IMR-90 (cell line): Measurements from ENCODE around the gene PRKD1. TPM values are rescaled to one million over a fixed set of nuclear protein-coding genes. Genes with fewer than 3 reads are reported as not detected.

Experiments
- ATAC-seq: fragments of 200-7000 bp; cut with Tn5 transposase; 2 replicates; pipeline ENCODE4 v1.9.1; 2020; ENCODE audit warnings: low read depth, mild to moderate bottlenecking, moderate library complexity
- BruUV-seq: library from RNA; stranded (reverse); fragments of 400-500 nt; replicated peaks from 2 replicates; lab custom pipeline; 2021; lab: Mats Ljungman, UMichigan
- CTCF ChIA-PET: fragments of 300-600 bp; formaldehyde crosslinking; extraction: SDS; loops from one replicate; lab custom pipeline; 2021; ENCODE audit warnings: antibody characterized with exemption; lab: Yijun Ruan, JAX
- POLR2A ChIA-PET: fragments of 300-600 bp; sonication (Branson Sonifier 250); formaldehyde crosslinking; loops from one replicate; lab custom pipeline; 2022; ENCODE audit warnings: antibody characterized with exemption; ENCODE audit not compliant: unreplicated experiment; lab: Charles Lee
- DNase-seq: peaks from one replicate; pipeline ENCODE4 v3.0.0; 2013
- H2AFZ ChIP-seq: replicated peaks from 2 replicates; pipeline ENCODE3; 2013; ENCODE audit warnings: low read length, mild to moderate bottlenecking; ENCODE audit not compliant: poor library complexity
- H2AK5ac ChIP-seq: 2 replicates; pipeline ENCODE4 v1.6.1; 2013; ENCODE audit warnings: low read depth, low read length, inconsistent platforms
- H2AK9ac ChIP-seq: replicated peaks from 2 replicates; pipeline ENCODE3; 2013; ENCODE audit warnings: mild to moderate bottlenecking, low read depth, low read length, moderate library complexity; ENCODE audit not compliant: poor library complexity
- H2BK120ac ChIP-seq: 2 replicates; pipeline ENCODE4 v1.6.1; 2013; ENCODE audit warnings: low read depth, low read length, inconsistent platforms
- H2BK15ac ChIP-seq: 3 replicates; pipeline ENCODE4 v1.6.1; 2013; ENCODE audit warnings: low read depth, low read length, inconsistent platforms
- H2BK20ac ChIP-seq: 2 replicates; pipeline ENCODE4 v1.6.1; 2013; ENCODE audit warnings: low read depth, mild to moderate bottlenecking, inconsistent platforms, low read length, moderate library complexity
- H2BK5ac ChIP-seq: 2 replicates; pipeline ENCODE4 v1.6.1; 2013; ENCODE audit warnings: mild to moderate bottlenecking, low read depth, low read length, inconsistent platforms; ENCODE audit not compliant: poor library complexity, severe bottlenecking
- H3K14ac ChIP-seq: replicated peaks from 2 replicates; pipeline ENCODE4 v1.6.1; 2013; ENCODE audit warnings: low read depth, low read length, inconsistent platforms
- H3K18ac ChIP-seq: 2 replicates; pipeline ENCODE4 v1.6.1; 2013; ENCODE audit warnings: low read depth, low read length, control low read depth
- H3K23ac ChIP-seq: 2 replicates; pipeline ENCODE4 v1.6.1; 2013; ENCODE audit warnings: low read depth, low read length, inconsistent platforms
- H3K27ac ChIP-seq: 2 replicates; pipeline ENCODE4 v1.5.1; 2013; ENCODE audit warnings: mild to moderate bottlenecking, control low read depth, low read length; ENCODE audit not compliant: insufficient read depth
- H3K27me3 ChIP-seq: 2 replicates; pipeline ENCODE4 v1.6.1; 2013; ENCODE audit warnings: low read length; ENCODE audit not compliant: control insufficient read depth, insufficient read depth
- H3K36me3 ChIP-seq: 2 replicates; pipeline ENCODE4 v1.6.1; 2013; ENCODE audit warnings: low read length, mixed read lengths; ENCODE audit not compliant: control insufficient read depth, insufficient read depth
- H3K4ac ChIP-seq: 2 replicates; pipeline ENCODE4 v1.6.1; 2013; ENCODE audit warnings: low read depth, low read length, inconsistent platforms
- H3K4me1 ChIP-seq: 2 replicates; pipeline ENCODE4 v1.6.1; 2013; ENCODE audit warnings: low read length, mixed read lengths; ENCODE audit not compliant: control insufficient read depth, insufficient read depth
- H3K4me2 ChIP-seq: 2 replicates; pipeline ENCODE4 v1.6.1; 2013; ENCODE audit warnings: low read depth, mild to moderate bottlenecking, control low read depth, low read length, moderate library complexity
- H3K4me3 ChIP-seq: 2 replicates; pipeline ENCODE4 v1.5.1; 2013; ENCODE audit warnings: low read depth, mild to moderate bottlenecking, control low read depth, low read length, moderate library complexity; ENCODE audit not compliant: insufficient read depth
- H3K56ac ChIP-seq: 2 replicates; pipeline ENCODE4 v1.6.1; 2013; ENCODE audit warnings: low read length, inconsistent platforms; ENCODE audit not compliant: insufficient read depth; ENCODE audit errors: extremely low read depth
- H3K79me1 ChIP-seq, 2 experiments: 2 replicates each; pipeline ENCODE4 v1.6.1; 2013; ENCODE audit warnings: low read length in 2 of 2, inconsistent platforms in 1 of 2, low read depth in 1 of 2
- H3K9ac ChIP-seq: 2 replicates; pipeline ENCODE4 v1.6.1; 2013; ENCODE audit warnings: low read depth, low read length, control low read depth
- H3K9me1 ChIP-seq: 2 replicates; pipeline ENCODE4 v1.6.1; 2013; ENCODE audit warnings: low read length, inconsistent platforms; ENCODE audit not compliant: insufficient read depth
- H3K9me3 ChIP-seq: 2 replicates; pipeline ENCODE4 v1.6.1; 2013; ENCODE audit warnings: low read length; ENCODE audit not compliant: control insufficient read depth, insufficient read depth
- H4K20me1 ChIP-seq: 2 replicates; pipeline ENCODE4 v1.6.1; 2013; ENCODE audit warnings: low read length, inconsistent platforms; ENCODE audit not compliant: insufficient read depth
- H4K5ac ChIP-seq: 2 replicates; pipeline ENCODE4 v1.6.1; 2013; ENCODE audit warnings: mild to moderate bottlenecking, low read depth, low read length, control low read depth
- H4K8ac ChIP-seq, 2 experiments: 2 replicates each; pipeline ENCODE4 v1.6.1; 2013; ENCODE audit warnings: low read depth in 2 of 2, low read length in 2 of 2, control low read depth in 1 of 2, inconsistent platforms in 1 of 2
- H4K91ac ChIP-seq: 2 replicates; pipeline ENCODE4 v1.6.1; 2013; ENCODE audit warnings: low read depth, low read length, inconsistent platforms; ENCODE audit not compliant: insufficient read depth
- CEBPB ChIP-seq: IDR thresholded peaks from 2 replicates; pipeline ENCODE4 v1.6.1; 2012; ENCODE audit warnings: low read depth, low read length, improper control_type of control experiment
- POLR2A ChIP-seq: IDR thresholded peaks from 2 replicates; pipeline ENCODE4 v1.6.1; 2012; ENCODE audit warnings: mild to moderate bottlenecking, low read depth, low read length
- WGBS, 2 experiments: methylation state at CpG; one replicate each; pipeline versions ENCODE4 v1.1.5 to v1.1.7; 2013; ENCODE audit warnings: missing lambda C conversion rate in 2 of 2; ENCODE audit not compliant: insufficient read length in 1 of 2; ENCODE audit errors: extremely low coverage in 2 of 2; 5-methylcytosine and 5-hydroxymethylcytosine counted together
- dilution Hi-C: fragments of 300-500 bp; cut with HindIII; formaldehyde crosslinking; loops from one replicate; pipeline ENCODE4 v1.14.3; 2018; ENCODE audit warnings: low sequenced_read_pairs; ENCODE audit not compliant: unreplicated experiment
- in situ Hi-C: fragments of 300-500 bp; cut with MboI; formaldehyde crosslinking; loops from 3 replicates; pipeline ENCODE4 v1.14.3; 2019; ENCODE audit warnings: low sequenced_read_pairs, inconsistent platforms, mixed read lengths
- intact Hi-C: fragments of 100-400 bp; cut with micrococcal nuclease; formaldehyde crosslinking; loops from 2 replicates; pipeline ENCODE4 v1.10.0; 2022
- polyA plus RNA-seq, 3 experiments: library from polyadenylated mRNA; depleted of rRNA; stranded (reverse); fragments of >200 nt; gene quantifications; 2 replicates each; pipeline ENCODE4 v1.2.3, GENCODE V29; 2012; ENCODE audit warnings: low replicate concordance in 1 of 3
- total RNA-seq: library from RNA; depleted of rRNA; stranded (reverse); fragments of >200 nt; gene quantifications from 2 replicates; pipeline ENCODE4 v1.2.3, GENCODE V29; 2012

PRKD1 gene
- total and polyA plus RNA-seq, 2 of the 4 experiments (the other 2 are of a cell fraction): 12.9 to 14.2 TPM

DNA sequence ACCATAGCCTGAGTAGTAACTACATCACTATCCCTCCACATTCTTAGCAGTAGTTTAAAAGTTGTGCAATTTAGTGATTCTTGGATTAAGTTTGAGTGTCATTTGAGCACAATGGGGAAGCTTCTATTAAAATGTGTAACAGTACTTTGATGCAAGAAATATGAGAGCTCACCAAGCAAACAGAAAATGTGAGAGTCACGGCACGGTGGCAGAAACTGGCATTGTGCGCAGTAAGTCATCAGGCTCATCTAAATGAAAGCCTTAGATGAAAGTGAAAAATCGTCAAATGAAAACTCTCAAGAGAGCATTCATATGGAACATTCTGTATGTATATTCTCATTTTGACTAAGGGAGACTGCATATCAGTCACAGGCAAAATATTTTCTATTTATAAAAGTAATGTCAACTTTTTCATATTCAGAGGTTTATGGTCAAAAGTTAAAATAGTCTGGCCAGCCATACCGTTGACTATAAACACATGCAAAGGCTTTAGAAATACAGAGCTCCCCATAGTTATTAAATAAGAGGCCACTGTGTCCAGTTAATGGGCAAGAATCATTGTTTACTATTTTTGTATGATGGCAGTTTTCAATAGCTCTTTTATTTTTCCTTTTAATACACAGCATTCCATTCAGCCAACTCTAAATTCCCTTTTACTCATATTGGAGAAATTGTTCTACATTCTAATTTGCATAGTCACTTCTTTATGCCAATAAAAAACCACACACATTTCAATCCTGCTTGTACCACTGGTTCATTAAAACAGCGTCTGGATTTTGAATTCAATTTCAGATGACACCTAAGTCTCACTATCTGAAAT, 167.9 kb downstream of the PRKD1 start:
- Histone ChIP-seq H2AK5ac (no peak overlapping the region), H2AFZ (no peak overlapping the region), H3K4me2 (peak overlapping the region; percentile 15; the same call in 1 of the 2 replicates), H3K9ac (no peak overlapping the region), H2BK5ac (no peak overlapping the region), H2AK9ac (no peak overlapping the region), H4K20me1 (peaks cover 3% of the 10 kb centered on the region; the same call in 1 of the 2 replicates), H3K4ac (no peak overlapping the region), H3K27ac (no peak overlapping the region), H3K4me1 (peaks cover 5% of the 10 kb centered on the region), H4K8ac (no peak overlapping the region), H3K23ac (no peak overlapping the region), H3K18ac (no peak overlapping the region), H3K79me1 (peaks cover 21 to 25% of the 10 kb centered on the region in 2 experiments), H3K14ac (no peak overlapping the region), H2BK15ac (no peak overlapping the region), H3K36me3 (no peaks in the 10 kb centered on the region), H3K56ac (no peak overlapping the region), H4K5ac (no peak overlapping the region), H3K9me1 (peaks cover 5% of the 10 kb centered on the region; the same call in 1 of the 2 replicates), H2BK20ac (no peak overlapping the region), H3K4me3 (no peak overlapping the region), H3K9me3 (no peaks in the 10 kb centered on the region; the same call in 1 of the 2 replicates), H3K27me3 (no peaks in the 10 kb centered on the region), H2BK120ac (no peak overlapping the region), H4K91ac (no peak overlapping the region)
- DNase-seq (no peak), ATAC-seq (peak; percentile 49)
- intact Hi-C loops (no loop called here), dilution Hi-C loops (no loop called here), in situ Hi-C loops (no loop called here)
- CTCF ChIA-PET: no interaction called here
- POLR2A ChIA-PET: no interaction called here
- BruUV-seq: no TSS peak
- peak; percentile 61 for TF ChIP-seq CEBPB
- no peak for TF ChIP-seq POLR2A
- WGBS, 2 experiments: no CpG with 5 or more reads among the region's 6 CpGs
